GM19043 (cell line): ENCODE data around the gene SERPINB6.
"Not testable (repeated sequence)": the region's sequence is repeated elsewhere in the genome, so short reads cannot be mapped to it uniquely, and the experiment has no call there.

Experiments used
- ATAC-seq: cut with Tn5 transposase; IDR thresholded peaks from one replicate; pipeline ENCODE4 v1.9.1; 2021; ENCODE audit warnings: low read depth; ENCODE audit not compliant: unreplicated experiment

Gene SERPINB6

DNA sequence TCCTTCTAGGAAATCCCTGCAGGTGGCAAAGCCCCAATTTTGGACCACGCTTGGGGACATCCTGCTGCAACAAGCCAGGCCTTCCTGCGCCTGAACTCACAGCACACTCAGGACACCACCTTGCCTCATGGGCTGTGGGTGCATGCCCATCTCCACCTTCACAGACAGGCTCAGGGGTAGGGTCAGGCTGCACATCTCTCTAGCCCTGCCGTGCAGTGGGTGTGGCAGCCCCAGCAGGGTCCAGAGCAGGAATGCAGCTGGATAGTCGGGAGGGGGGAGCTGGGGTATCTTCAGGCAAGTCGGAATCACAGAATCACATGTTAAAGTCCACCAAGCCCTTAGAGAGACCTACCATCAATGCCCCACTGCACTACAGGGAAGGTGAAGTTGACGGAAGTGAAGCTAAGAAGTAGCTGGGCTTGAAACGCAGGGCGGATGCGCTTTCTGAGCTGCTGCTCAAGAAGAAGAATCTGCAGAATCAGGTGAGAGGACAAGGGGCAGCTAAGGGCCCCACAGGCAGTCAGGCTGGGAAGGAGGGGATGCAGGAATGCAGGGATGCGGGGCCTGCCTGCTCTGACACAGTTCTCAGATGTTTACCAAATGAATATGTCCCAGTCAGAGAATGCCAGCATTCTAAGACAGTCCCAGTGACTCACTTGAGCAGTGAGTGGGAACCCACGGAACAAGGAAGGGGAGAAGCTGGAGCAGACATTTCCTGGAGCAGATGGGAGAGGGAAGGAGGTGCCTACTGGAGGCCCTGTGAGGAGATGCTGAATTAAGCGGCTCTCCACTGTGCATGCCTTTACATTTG lies 11.3 kb downstream of the SERPINB6 start:
- no peak for ATAC-seq

DNA sequence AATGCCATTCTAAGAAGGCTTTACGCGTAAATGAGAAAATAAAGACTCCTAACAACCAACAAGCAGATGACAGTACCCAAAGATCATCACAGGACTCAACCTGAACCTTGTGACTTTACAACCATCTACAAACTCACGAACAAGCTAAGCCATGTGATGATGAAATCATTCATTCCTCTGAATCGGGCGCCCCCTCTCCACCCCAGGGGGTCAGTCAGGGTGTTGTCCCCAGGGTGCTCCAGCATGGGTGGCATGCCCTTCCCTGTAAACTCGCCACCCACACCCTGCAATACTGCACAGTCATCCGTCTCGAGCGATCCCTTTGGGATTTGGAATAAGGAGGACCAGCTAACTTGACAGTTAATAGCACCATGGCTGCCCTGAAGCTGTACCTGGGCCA lies 12.6 kb downstream of the SERPINB6 start:
- no peak for ATAC-seq

GRCh38 chr6:2958331-2958711 lies 13.0 kb downstream of the SERPINB6 start:
- no peak for ATAC-seq

GRCh38 chr6:2957696-2958330 lies 13.6 kb downstream of the SERPINB6 start:
- ATAC-seq, result no peak

- no peak for ATAC-seq
Observed at GRCh38 chr6:2956930-2957685, 14.3 kb downstream of the SERPINB6 start.

GRCh38 chr6:2953098-2953497 lies 18.3 kb downstream of the SERPINB6 start:
- no peak for ATAC-seq

GRCh38 chr6:2952557-2953095 lies 18.7 kb downstream of the SERPINB6 start:
- no peak for ATAC-seq

DNA sequence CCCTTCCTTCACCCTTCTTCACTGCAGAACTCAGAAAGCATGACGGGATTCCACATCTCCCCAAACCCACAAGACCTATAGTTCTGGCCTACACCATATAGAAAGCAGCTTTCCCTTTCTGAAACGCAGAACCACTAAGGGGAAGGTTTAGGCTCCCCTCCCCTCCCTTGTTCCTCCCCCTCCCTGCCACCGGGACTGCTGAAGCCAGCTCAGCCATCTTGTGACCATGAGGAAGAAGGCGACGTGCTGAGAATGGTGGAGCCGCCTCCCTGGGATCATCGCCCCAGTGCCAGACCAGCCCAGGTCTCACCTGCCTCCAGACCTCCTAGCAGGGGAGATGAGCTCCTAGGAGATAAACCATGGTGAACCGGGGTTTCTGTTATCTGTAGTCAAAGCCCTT lies 19.6 kb downstream of the SERPINB6 start:
- ATAC-seq, result no peak

GRCh38 chr6:2950713-2951112 lies 20.7 kb downstream of the SERPINB6 start:
- ATAC-seq, result no peak

GRCh38 chr6:2949536-2950083 lies 21.8 kb downstream of the SERPINB6 start:
- no peak for ATAC-seq

GRCh38 chr6:2949121-2949520 lies 22.2 kb downstream of the SERPINB6 start:
- ATAC-seq, result no peak

- no peak for ATAC-seq
Observed at GRCh38 chr6:2948228-2949025, 22.9 kb downstream of the SERPINB6 start.

DNA sequence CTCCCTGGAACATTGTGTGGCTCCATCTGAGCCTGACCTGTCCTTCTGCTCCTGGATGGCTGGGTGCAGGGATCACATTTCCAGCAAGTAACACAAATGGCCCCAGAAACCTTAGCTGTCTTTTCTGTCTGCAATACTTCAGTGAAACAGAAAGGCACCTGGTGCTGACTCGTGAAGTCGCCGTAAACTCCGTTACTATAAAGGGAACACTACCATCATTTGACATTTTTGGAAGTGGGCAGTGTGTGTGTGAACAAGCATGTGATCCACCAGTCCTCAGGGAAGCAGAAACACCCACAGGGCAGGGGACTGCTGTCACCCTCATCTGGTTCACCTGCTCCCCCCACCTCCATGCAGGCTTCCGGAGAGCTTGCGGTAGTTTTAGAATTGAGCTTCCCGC lies 23.9 kb downstream of the SERPINB6 start:
- no peak for ATAC-seq

DNA sequence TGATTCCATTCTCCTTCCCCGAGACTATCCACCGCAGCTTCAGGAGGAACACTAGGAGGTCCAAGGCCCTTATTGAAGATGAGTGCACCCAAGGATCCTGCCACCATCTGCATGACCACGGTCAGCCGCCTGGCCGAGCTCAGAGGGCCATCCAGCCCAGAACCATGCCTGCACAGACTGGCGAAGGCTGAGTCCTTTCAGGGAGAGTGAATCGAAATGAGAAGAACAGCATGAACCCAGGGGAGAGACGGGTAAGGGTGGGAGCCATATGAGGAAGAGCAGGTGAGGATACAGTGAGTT lies 26.3 kb downstream of the SERPINB6 start:
- ATAC-seq, result no peak

DNA sequence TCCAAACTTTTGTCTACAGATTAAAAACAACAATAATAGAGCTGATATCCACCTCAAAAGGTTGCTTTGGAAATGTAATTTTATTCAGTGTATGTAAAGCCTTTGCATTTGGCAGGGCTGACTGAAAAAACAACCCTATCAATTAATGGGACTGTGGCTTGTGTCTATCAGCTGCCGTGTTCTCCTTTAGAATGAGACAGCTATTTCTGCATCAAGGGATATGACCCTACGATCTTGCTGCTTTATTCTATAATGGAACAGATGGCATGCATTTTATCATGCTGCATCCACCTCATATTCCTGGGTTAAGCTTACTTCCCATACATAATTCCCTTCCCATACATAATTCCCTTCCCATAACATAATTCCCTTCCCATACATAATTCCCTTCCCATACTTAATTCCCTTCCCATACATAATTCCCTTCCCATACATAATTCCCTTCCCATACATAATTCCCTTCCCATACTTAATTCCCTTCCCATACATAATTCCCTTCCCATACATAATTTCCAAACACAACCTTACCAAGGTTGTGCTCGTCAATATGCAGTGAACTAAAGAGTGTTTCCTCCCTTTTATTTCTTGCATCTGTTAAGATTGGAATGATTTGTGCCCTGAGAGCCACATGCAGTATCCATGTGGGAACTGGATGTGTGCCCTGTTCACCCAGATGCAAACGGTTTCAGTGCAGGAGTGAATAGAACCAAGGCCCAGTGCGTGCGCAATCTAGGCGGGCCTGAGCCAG lies 26.8 kb downstream of the SERPINB6 start:
- no peak for ATAC-seq

DNA sequence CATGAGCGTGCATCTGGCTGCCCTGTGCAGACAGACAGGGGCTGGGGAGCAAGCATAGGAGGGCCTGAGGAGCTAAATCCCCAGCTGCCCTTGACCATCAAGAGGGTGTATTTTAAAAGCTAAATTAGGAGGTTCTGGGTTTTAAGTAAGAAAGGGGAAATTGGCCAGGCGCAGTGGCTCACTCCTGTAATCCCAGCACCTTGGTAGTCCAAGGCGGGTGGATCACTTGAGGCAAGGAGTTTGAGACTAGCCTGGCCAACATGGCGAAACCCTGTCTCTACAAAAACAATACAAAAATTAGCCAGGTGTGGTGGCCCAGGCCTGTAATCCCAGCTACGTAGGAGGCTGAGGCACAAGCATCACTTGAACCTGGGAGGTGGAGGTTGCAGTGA lies 27.8 kb downstream of the SERPINB6 start:
- no peak for ATAC-seq

GRCh38 chr6:2942914-2943563 lies 28.3 kb downstream of the SERPINB6 start:
- ATAC-seq, result no peak

DNA sequence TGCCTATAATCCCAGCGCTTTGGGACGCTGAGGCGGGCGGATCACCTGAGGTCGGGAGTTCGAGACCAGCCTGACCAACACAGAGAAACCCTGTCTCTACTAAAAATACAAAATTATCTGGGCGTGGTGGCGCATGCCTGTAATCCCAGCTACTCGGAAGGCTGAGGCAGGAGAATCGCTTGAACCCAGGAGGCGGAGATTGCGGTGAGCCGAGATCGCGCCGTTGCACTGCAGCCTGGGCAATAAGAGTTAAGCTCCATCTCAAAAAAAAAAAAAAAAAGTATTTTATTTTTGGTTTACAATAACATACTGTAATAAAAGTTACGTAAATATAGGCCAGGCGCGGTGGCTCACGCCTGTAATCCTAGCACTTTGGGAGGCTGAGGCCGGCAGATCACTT lies 29.3 kb downstream of the SERPINB6 start:
- not testable (repeated sequence) for ATAC-seq

DNA sequence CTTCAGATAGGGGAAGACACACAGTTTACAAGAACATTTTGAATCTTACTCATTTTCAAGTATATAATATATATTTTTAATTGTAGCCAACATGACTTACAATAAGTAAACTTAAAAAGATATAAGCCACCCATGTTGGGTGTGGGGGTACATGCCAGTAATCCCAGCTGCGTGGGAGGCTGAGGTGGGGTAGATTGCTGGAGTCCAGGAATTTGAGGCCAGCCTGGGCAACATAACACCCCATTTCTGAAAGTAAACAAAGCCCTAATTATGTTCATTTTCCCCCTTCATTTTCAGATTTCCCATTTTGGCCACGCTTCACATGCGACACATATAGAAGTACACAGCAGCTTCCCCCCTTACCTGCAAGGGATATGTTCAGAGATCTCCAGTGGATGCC lies 30.5 kb downstream of the SERPINB6 start:
- no peak for ATAC-seq
